Measurements from ENCODE around the gene ITPK1.

The ITPK1 gene

GRCh38 chr14:93103392-93104080 is 12.2 kb downstream of the ITPK1 start:
- FAIRE-seq = no peak

- no peak for FAIRE-seq
Measured at GRCh38 chr14:93102141-93102540, 13.6 kb downstream of the ITPK1 start.

- no peak for FAIRE-seq
Measured at GRCh38 chr14:93101181-93101580, 14.5 kb downstream of the ITPK1 start.

- FAIRE-seq = no peak
Measured at GRCh38 chr14:93100570-93100969, 15.2 kb downstream of the ITPK1 start.

GRCh38 chr14:93100100-93100499 is 15.6 kb downstream of the ITPK1 start:
- FAIRE-seq = no peak

GRCh38 chr14:93099643-93100042 is 16.1 kb downstream of the ITPK1 start:
- FAIRE-seq = no peak

- no peak for FAIRE-seq
Measured at GRCh38 chr14:93099196-93099595, 16.5 kb downstream of the ITPK1 start.

- FAIRE-seq = no peak
Measured at GRCh38 chr14:93096691-93097322, 18.9 kb downstream of the ITPK1 start.

- no peak for FAIRE-seq
Measured at GRCh38 chr14:93095742-93096510, 19.8 kb downstream of the ITPK1 start.

- no peak for FAIRE-seq
Measured at GRCh38 chr14:93094121-93094918, 21.4 kb downstream of the ITPK1 start.

GRCh38 chr14:93092606-93093556 is 22.8 kb downstream of the ITPK1 start:
- no peak for FAIRE-seq

GRCh38 chr14:93091666-93092065 is 24.1 kb downstream of the ITPK1 start:
- FAIRE-seq = no peak

- FAIRE-seq = no peak
Measured at GRCh38 chr14:93090826-93091555, 24.7 kb downstream of the ITPK1 start.

GRCh38 chr14:93089521-93090269 is 26.0 kb downstream of the ITPK1 start:
- no peak for FAIRE-seq

GRCh38 chr14:93086441-93087055 is 29.2 kb downstream of the ITPK1 start:
- FAIRE-seq = no peak

- FAIRE-seq = no peak
Measured at GRCh38 chr14:93085911-93086310, 29.8 kb downstream of the ITPK1 start.

GRCh38 chr14:93084866-93085857 is 30.6 kb downstream of the ITPK1 start:
- FAIRE-seq = no peak

- no peak for FAIRE-seq
Measured at GRCh38 chr14:93084402-93084801, 31.3 kb downstream of the ITPK1 start.

- no peak for FAIRE-seq
Measured at GRCh38 chr14:93083917-93084316, 31.8 kb downstream of the ITPK1 start.

Measured in A204.1 (cell line).